LNCaP clone FGC (cell line): ENCODE results near the gene MTG1.
"Not testable (repeated sequence)": the region's sequence is repeated elsewhere in the genome, so short reads cannot be mapped to it uniquely, and the experiment has no call there.

ENCODE experiments used
- DNase-seq: peaks from one replicate; pipeline ENCODE4 v3.0.0-alpha.2; 2011; ENCODE audit warnings: low read depth
- H3K4me3 ChIP-seq: 2 replicates; pipeline ENCODE4 v1.5.1; 2011; ENCODE audit warnings: mild to moderate bottlenecking, low read depth, low read length, control low read depth
- CTCF ChIP-seq: IDR thresholded peaks from 2 replicates; pipeline ENCODE4 v1.5.1; 2012; ENCODE audit warnings: mild to moderate bottlenecking; ENCODE audit not compliant: control insufficient read depth, insufficient read depth; ENCODE audit errors: extremely low read depth

Gene MTG1

GRCh38 chr10:133372507-133372906 lies 21.4 kb upstream of the MTG1 start:
- H3K4me3 ChIP-seq, result peak overlapping the region; percentile 69
- TF ChIP-seq CTCF, result no peak
- DNase-seq, result no peak

GRCh38 chr10:133373174-133374090 lies 20.5 kb upstream of the MTG1 start, which contains the start of gene ECHS1:
TSS of gene ECHS1 (minus strand) at chr10:133373354. CDS start at chr10:133373333, 21 bp downstream.
- TF ChIP-seq CTCF, result no peak
- DNase-seq, result peak; percentile 63
- H3K4me3 ChIP-seq, result peak within 1 kb of the TSS; percentile 69

- DNase-seq, result no peak
- no peak for TF ChIP-seq CTCF
Measured at GRCh38 chr10:133375357-133376115, 18.4 kb upstream of the MTG1 start.

GRCh38 chr10:133376183-133376582 lies 17.8 kb upstream of the MTG1 start:
- not testable (repeated sequence) for DNase-seq, H3K4me3 ChIP-seq

More at GRCh38 chr10:133375357-133376115, 18.4 kb upstream of the MTG1 start:
- no peak overlapping the region for H3K4me3 ChIP-seq

- no peak for TF ChIP-seq CTCF
- H3K4me3 ChIP-seq, result no peak overlapping the region
- no peak for DNase-seq
Measured at GRCh38 chr10:133377025-133377817, 16.7 kb upstream of the MTG1 start.

- TF ChIP-seq CTCF, result no peak
- peak overlapping the region; percentile 66 for H3K4me3 ChIP-seq
- DNase-seq, result no peak
Measured at GRCh38 chr10:133377818-133378250, 16.1 kb upstream of the MTG1 start.
